Panc1 (cell line): Measurements from ENCODE around the gene XYLT1. TPM values are rescaled to one million over a fixed set of nuclear protein-coding genes. Genes with fewer than 3 reads are reported as not detected.

Experiments
- ATAC-seq: fragments of 200-7000 bp; cut with Tn5 transposase; 2 replicates; pipeline ENCODE4 v1.9.1; 2020; ENCODE audit warnings: mild to moderate bottlenecking, moderate library complexity
- BruUV-seq: library from RNA; stranded (reverse); fragments of 400-500 nt; replicated peaks from 2 replicates; lab custom pipeline; 2021; lab: Mats Ljungman, UMichigan
- CTCF ChIA-PET: fragments of 300-600 bp; sonication (Branson Sonifier 250); formaldehyde crosslinking; loops from one replicate; lab custom pipeline; 2022; ENCODE audit warnings: antibody characterized with exemption; lab: Charles Lee
- POLR2A ChIA-PET: fragments of 300-600 bp; sonication (Branson Sonifier 250); formaldehyde crosslinking; loops from one replicate; lab custom pipeline; 2022; ENCODE audit warnings: antibody characterized with exemption; lab: Charles Lee
- DNase-seq: peaks from one replicate; pipeline ENCODE4 v3.0.0-alpha.2; 2010; ENCODE audit warnings: low read depth, low spot score
- H3K27ac ChIP-seq: 2 replicates; pipeline ENCODE4 v1.5.1; 2011; ENCODE audit warnings: mild to moderate bottlenecking, low read length, inconsistent platforms
- H3K27me3 ChIP-seq: fragments of 200-500 bp; sonication (Bioruptor generic); 2 replicates; pipeline ENCODE4 v1.6.0; 2014; ENCODE audit warnings: low read length, inconsistent platforms; ENCODE audit not compliant: control insufficient read depth, insufficient read depth
- H3K36me3 ChIP-seq: fragments of 200-500 bp; sonication (Bioruptor generic); 2 replicates; pipeline ENCODE4 v1.5.1; 2014; ENCODE audit warnings: inconsistent platforms, mild to moderate bottlenecking, low read length, moderate library complexity; ENCODE audit not compliant: control insufficient read depth, insufficient read depth
- H3K4me1 ChIP-seq: 2 replicates; pipeline ENCODE4 v1.5.1; 2011; ENCODE audit warnings: inconsistent platforms, mild to moderate bottlenecking, low read length, moderate library complexity; ENCODE audit not compliant: control insufficient read depth, insufficient read depth
- H3K4me3 ChIP-seq, 2 experiments: 2 replicates each; pipeline ENCODE4 v1.5.1; 2011 to 2012; ENCODE audit warnings: low read depth in 2 of 2, low read length in 2 of 2, mild to moderate bottlenecking in 2 of 2, inconsistent platforms in 1 of 2, moderate library complexity in 1 of 2
- H3K9me3 ChIP-seq: fragments of 200-500 bp; sonication (Bioruptor generic); 2 replicates; pipeline ENCODE4 v1.5.1; 2014; ENCODE audit warnings: low read depth, mild to moderate bottlenecking, inconsistent platforms, low read length, moderate library complexity; ENCODE audit not compliant: control insufficient read depth, insufficient read depth
- CTCF ChIP-seq: fragments of 450-650 bp; IDR thresholded peaks from 2 replicates; pipeline ENCODE4 v1.5.1; 2017; ENCODE audit warnings: mild to moderate bottlenecking
- POLR2AphosphoS5 ChIP-seq: IDR thresholded peaks from 2 replicates; pipeline ENCODE4 v1.6.1; 2012; ENCODE audit warnings: mild to moderate bottlenecking, low read depth, low read length, moderate library complexity
- REST ChIP-seq, 2 experiments: IDR thresholded peaks; 2 replicates each; pipeline ENCODE4 v1.6.1; 2011 to 2012; ENCODE audit warnings: low read depth in 2 of 2, control low read depth in 1 of 2, low read length in 1 of 2, mild to moderate bottlenecking in 1 of 2, moderate library complexity in 1 of 2; ENCODE audit not compliant: insufficient read depth in 1 of 2
- SIN3A ChIP-seq: IDR thresholded peaks from 2 replicates; pipeline ENCODE4 v1.6.1; 2012; ENCODE audit warnings: low read depth, mild to moderate bottlenecking, low read length, moderate library complexity, borderline replicate concordance; ENCODE audit not compliant: insufficient read depth
- TCF7L2 ChIP-seq: IDR thresholded peaks from 2 replicates; pipeline ENCODE4 v1.6.1; 2011; ENCODE audit warnings: mild to moderate bottlenecking, low read depth, low read length, inconsistent platforms
- in situ Hi-C: cut with HindIII; loops from 2 replicates; pipeline ENCODE4 v1.10.0; 2016; ENCODE audit warnings: low sequenced_read_pairs, low pct_unique_long_range_greater_than_20kb
- intact Hi-C: fragments of 100-400 bp; cut with micrococcal nuclease; formaldehyde crosslinking; loops from one replicate; pipeline ENCODE4 v1.10.0; 2022; ENCODE audit not compliant: unreplicated experiment
- total RNA-seq: library from RNA; stranded (reverse); gene quantifications from one replicate; pipeline ENCODE4 v1.2.1, GENCODE V29; 2021; ENCODE audit not compliant: unreplicated experiment

Gene XYLT1
- total RNA-seq, 1 experiment from 2014 or later: 0.62 TPM

DNA sequence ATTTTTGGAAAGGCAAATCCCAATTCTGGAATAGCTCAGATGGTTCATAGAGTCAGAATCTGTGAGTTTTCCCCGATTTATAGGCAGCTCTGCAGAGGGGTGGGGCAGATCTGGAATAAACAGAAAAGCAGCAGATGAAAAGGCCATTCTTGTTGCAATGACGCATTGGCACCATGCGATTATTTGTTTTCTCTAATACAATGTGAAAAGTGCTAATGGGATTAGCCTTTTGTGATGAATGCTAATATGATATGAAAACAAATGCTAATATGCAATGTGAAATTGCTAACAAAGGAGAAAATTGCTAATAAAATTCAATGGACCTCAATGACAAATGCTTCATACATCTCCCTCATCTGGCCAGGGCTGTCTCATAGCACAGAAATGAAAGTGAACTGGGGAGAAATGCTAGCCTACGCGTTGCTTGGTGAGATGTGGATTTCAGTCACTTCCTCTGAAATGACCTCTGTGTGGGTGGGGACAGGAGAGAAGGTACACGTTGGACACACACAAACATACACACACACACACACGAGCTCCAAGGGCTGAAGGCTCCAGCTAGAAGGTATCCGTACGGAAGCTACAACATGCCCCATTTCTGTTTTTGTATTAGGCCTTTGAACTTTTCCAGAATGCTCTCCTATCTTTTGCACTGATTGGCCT lies 394.5 kb downstream of the XYLT1 start:
- Histone ChIP-seq H3K36me3 (no peaks in the 10 kb centered on the region), H3K27me3 (peaks cover 15% of the 10 kb centered on the region), H3K27ac (no peak overlapping the region), H3K4me1 (no peaks in the 10 kb centered on the region), H3K9me3 (no peaks in the 10 kb centered on the region), H3K4me3 (no peak overlapping the region)
- ATAC-seq: no peak
- no peak for TF ChIP-seq CTCF
- intact Hi-C loops (no loop called here), in situ Hi-C loops (no loop called here)
- ChIA-PET CTCF (no interaction called here), POLR2A (no interaction called here)
- no peak for DNase-seq
- no TSS peak for BruUV-seq

DNA sequence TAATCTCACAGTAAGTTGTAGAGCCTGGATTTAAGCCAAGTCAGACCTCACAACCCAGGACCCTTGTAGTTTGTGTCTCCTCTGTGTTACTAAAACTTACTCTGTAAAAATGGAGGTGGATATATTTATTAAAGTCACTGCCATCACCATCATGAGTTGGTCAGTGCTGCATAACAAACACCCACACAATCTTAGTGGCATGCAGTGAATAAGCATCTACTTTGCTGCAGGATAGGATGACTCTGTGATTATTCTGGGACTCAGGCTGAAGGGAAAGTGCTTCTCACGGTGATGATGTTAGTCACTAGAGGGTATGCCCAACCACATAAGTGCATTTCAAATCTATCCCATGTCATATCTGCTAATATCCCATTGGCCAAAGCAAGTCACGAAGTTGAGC lies 398.7 kb downstream of the XYLT1 start:
- Histone ChIP-seq H3K36me3 (no peaks in the 10 kb centered on the region), H3K4me3 (no peak overlapping the region), H3K27me3 (peaks cover 14% of the 10 kb centered on the region), H3K9me3 (no peaks in the 10 kb centered on the region), H3K27ac (no peak overlapping the region), H3K4me1 (no peaks in the 10 kb centered on the region)
- ATAC-seq (no peak), DNase-seq (no peak)
- no peak for TF ChIP-seq CTCF
- TF ChIP-seq SIN3A: no peak
- no peak for TF ChIP-seq TCF7L2
- TF ChIP-seq POLR2AphosphoS5: no peak
- no peak for TF ChIP-seq REST (IDR thresholded peaks at IDR 0.05; ENCODE audit: insufficient read depth in 1 of 2, low read depth in 2 of 2, low read length in 1 of 2)
- intact Hi-C loops: no loop called here
- in situ Hi-C loops: loop anchor here (25.0 kb wide), 1 partner anchor 115 kb away; no protein-coding TSS in a partner anchor
- no TSS peak for BruUV-seq
- POLR2A ChIA-PET: no interaction called here
- CTCF ChIA-PET: no interaction called here
